ENCODE measurements around the gene F5.

- TF ChIP-seq CTCF (IDR thresholded peaks at IDR 0.05), result no peak
- no peak for TF ChIP-seq POLR2AphosphoS5 (IDR thresholded peaks at IDR 0.05)
- no peak for TF ChIP-seq POLR2A (IDR thresholded peaks at IDR 0.05)
- TF ChIP-seq EP300 (IDR thresholded peaks at IDR 0.05), result no peak
These were observed 37.8 kb upstream of the F5 start for GRCh38 chr1:169624122-169624521.

Data from sigmoid colon (tissue), 4 donors.